ENCODE results near the gene DEUP1. TPM values are rescaled to one million over a fixed set of nuclear protein-coding genes. Genes with fewer than 3 reads are reported as not detected.

The DEUP1 gene
- total and polyA plus RNA-seq, 9 of the 15 experiments (the other 6 are each of a cell fraction or from before 2014, with no cell fraction given) = 1.4 to 10.9 (median 9.3) TPM

GRCh38 chr11:93394488-93394887, 63.9 kb downstream of the DEUP1 start (continued):
- no peak for TF ChIP-seq ZBTB1 (CRISPR knock-in tag; IDR thresholded peaks at IDR 0.05; ENCODE audit: borderline replicate concordance, low read depth)
- TF ChIP-seq BACH1 (tag; IDR thresholded peaks at IDR 0.05) = no peak

- Histone ChIP-seq H3K27ac (ENCODE audit: extremely low read depth, low read depth, low read length) (no peak overlapping the region), H3K4me3 (no peak overlapping the region), H2AFZ (ENCODE audit: low read depth, low read length) (no peak overlapping the region), H3K36me3 (ENCODE audit: control insufficient read depth, insufficient read depth, low read length) (no peaks in the 10 kb centered on the region; the same call in 1 of the 3 replicates), H3K27me3 (ENCODE audit: control insufficient read depth in 2 of 2, insufficient read depth in 2 of 2, low read length in 2 of 2) (no peaks in the 10 kb centered on the region), H3K9me3 (replicated peaks; ENCODE audit: control insufficient read depth, insufficient read depth, low read depth, low read length) (no peaks in the 10 kb centered on the region), H3K9me1 (ENCODE audit: control insufficient read depth, insufficient read depth, low read length) (no peaks in the 10 kb centered on the region), H4K20me1 (replicated peaks; ENCODE audit: control insufficient read depth, insufficient read depth, low read length) (no peaks in the 10 kb centered on the region), H3K9ac (ENCODE audit: insufficient read depth in 1 of 2, low read depth in 2 of 2, low read length in 2 of 2) (no peak overlapping the region), H3K4me1 (replicated peaks in 1 of 2; ENCODE audit: control insufficient read depth in 2 of 2, insufficient read depth in 2 of 2, low read length in 2 of 2) (no peaks in the 10 kb centered on the region), H3K79me2 (ENCODE audit: control insufficient read depth, insufficient read depth, low read length) (no peaks in the 10 kb centered on the region), H3K4me2 (ENCODE audit: insufficient read depth, low read length) (no peak overlapping the region)
- WGBS (ENCODE audit: insufficient coverage, low coverage, missing lambda C conversion rate) = 16% methylated on average over 3 of the region's 3 CpGs
- intact Hi-C loops (cut with micrococcal nuclease) = no loop called here
- TF ChIP-seq C11orf30 (IDR thresholded peaks at IDR 0.05; ENCODE audit: low read depth) (peak; percentile 5; the same call in 1 of the 2 replicates), TARDBP (IDR thresholded peaks at IDR 0.05) (no peak), ZNF316 (IDR thresholded peaks at IDR 0.05) (0 out of 2 replicates have a peak, but pooled peaks have one; percentile 1), HDAC8 (tag; IDR thresholded peaks at IDR 0.05) (no peak), HLTF (IDR thresholded peaks at IDR 0.05) (no peak)
- BruUV-seq (replicated peaks) = no TSS peak
- FAIRE-seq = no peak
- ChIA-PET POLR2A (no interaction called here), CTCF (ENCODE audit: low intra/inter-chr PET ratio) (no interaction called here)
- in situ Hi-C loops (cut with MboI) = no loop called here
- ATAC-seq = no peak
- no peak for DNase-seq (ENCODE audit: extremely low read depth in 1 of 4, low spot score in 3 of 4)
These were observed 65.8 kb downstream of the DEUP1 start for GRCh38 chr11:93396316-93396715.
